CD4-positive, alpha-beta T cell treated with Interleukin-17A for 4 hours (primary cell): ENCODE measurements around the gene NDOR1.
A peak's percentile ranks its signal among the peaks of the same experiment; 100 is the strongest.
"Not testable (repeated sequence)": the region's sequence is repeated elsewhere in the genome, so short reads cannot be mapped to it uniquely, and the experiment has no call there.

Experiments used
- DNase-seq: peaks from one replicate; pipeline ENCODE4 v3.0.0-alpha.2; 2020; ENCODE audit warnings: mixed read lengths

NDOR1 gene

GRCh38 chr9:137233143-137233980 is 27.9 kb downstream of the NDOR1 start:
- DNase-seq: no peak

DNA sequence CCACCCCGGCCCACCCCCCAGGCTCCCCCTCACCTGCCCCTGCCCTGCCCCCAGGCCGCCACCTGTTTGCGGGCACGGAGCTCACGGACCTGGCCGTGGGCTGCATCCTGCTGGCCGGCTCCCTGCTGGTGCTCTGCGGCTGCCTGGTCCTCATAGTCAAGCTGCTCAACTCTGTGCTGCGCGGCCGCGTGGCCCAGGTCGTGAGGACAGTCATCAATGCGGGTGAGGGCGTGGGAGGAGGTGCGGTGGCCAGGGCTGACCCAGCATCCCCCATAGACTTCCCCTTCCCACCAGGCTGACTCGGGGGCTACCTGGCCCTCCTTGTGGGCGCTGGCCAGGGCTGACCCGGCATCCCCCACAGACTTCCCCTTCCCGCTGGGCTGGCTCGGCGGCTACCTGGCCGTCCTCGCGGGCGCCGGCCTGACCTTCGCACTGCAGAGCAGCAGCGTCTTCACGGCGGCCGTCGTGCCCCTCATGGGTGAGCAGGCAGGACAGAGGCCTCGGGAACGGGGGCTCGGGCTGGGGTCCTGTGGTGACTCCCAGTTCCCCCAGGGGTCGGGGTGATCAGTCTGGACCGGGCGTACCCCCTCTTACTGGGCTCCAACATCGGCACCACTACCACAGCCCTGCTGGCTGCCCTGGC is 28.7 kb downstream of the NDOR1 start:
- DNase-seq: no peak

GRCh38 chr9:137234758-137235423 is 29.4 kb downstream of the NDOR1 start:
- no peak for DNase-seq

DNA sequence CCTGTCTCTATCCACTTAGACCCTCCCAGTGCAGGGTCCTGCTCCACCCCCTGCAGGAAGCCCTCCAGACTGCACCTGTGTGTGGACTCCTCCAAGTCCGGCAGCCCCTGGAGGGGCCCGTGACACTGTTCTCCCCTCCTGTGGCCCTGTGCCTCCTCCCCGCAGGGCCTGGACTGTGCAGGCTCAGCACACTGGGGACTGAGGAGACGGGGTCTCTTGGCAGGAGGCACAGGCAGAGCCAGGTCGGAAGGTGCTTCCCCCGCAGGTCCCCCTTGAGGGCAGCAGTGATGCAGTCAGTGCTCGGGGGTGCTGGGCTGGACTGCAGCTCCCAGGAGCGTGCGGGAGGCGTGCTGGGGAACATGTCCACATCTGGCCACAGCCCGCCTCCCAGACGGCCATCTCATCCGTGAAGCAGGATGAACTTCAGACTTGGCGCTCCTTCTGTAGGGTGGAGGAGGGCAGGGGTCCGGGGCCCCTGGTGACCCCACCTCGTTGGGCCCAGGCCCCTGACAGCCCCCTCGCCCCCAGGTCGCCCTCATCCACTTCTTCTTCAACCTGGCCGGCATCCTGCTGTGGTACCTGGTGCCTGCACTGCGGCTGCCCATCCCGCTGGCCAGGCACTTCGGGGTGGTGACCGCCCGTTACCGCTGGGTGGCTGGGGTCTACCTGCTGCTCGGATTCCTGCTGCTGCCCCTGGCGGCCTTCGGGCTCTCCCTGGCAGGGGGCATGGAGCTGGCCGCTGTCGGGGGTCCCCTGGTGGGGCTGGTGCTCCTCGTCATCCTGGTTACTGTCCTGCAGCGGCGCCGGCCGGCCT is 30.1 kb downstream of the NDOR1 start:
- DNase-seq: no peak

DNA sequence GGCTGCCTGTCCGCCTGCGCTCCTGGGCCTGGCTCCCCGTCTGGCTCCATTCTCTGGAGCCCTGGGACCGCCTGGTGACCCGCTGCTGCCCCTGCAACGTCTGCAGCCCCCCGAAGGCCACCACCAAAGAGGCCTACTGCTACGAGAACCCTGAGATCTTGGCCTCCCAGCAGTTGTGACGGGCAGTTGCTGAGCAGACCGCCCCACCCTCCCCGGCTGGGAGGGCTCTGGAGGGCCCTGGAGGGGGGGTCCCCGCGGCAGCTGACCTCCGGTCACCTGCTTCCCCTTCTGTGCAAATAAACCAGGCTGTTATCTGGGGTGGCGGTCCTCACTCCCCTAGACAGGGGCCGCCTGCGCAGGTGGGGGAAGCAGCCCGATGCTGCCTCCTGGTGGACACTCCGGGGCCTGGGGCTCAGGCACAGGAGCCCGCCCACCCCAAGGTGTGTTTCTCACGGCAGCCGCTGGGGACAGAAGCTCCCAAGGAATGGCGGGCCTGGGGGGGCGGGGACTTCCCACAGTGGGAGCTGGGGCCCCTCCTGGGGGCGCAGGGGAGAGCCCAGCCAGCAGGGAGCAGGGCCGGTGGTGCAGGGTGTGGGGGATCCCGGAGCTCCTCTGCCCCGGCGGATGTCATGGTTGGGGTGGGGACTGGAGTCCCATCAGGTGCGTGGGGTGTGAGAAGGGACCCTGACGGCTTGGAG is 30.9 kb downstream of the NDOR1 start:
- DNase-seq: peak; percentile 95

- DNase-seq: no peak
These were observed 31.5 kb downstream of the NDOR1 start for GRCh38 chr9:137236936-137237421.

DNA sequence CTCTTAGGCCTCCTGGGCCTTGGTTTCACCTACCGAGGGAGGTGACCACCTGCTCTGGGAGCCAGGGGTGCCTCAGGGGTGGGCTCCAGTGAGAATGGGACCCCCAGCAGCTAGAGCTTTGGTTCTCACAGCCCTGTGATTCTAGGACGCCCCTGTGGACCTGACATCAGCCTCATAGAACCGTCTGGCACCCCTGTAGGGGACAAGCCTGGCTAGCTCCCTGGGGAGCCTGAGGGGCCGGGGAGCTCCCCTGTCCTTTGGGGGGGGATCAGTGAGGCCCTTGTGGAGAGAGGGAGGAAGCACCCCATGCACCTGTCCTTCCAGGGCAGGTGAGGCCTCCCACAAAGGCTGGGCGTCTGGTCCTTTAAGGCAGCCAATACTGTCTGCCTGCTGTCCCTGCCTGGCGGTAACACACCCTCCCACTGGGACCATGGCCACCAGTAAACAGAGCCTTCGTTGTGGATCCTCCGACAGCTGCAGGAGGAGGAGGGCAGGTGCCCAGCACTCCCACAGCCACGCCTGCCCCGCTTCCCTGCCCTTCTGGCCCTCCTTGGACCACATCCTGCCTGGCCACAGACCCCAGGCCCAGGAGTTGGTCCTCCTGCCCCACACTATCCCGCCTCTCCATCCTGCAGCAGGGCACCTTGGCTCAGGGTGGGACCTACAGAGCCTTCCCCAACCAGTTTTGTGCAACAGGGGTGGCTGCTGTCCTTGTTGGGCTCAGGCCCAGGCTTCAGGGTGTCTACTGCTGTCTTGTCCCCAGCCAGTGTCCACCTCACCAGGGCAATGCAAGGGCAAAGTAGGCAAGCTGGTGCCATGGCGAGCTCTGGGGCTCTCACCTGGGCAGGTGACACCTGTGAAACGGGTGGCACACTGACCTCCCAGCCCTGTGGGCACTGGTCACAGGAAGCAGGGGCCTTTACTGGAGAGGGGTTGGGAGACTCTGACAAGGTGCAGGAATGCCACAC is 32.5 kb downstream of the NDOR1 start:
- no peak for DNase-seq

DNA sequence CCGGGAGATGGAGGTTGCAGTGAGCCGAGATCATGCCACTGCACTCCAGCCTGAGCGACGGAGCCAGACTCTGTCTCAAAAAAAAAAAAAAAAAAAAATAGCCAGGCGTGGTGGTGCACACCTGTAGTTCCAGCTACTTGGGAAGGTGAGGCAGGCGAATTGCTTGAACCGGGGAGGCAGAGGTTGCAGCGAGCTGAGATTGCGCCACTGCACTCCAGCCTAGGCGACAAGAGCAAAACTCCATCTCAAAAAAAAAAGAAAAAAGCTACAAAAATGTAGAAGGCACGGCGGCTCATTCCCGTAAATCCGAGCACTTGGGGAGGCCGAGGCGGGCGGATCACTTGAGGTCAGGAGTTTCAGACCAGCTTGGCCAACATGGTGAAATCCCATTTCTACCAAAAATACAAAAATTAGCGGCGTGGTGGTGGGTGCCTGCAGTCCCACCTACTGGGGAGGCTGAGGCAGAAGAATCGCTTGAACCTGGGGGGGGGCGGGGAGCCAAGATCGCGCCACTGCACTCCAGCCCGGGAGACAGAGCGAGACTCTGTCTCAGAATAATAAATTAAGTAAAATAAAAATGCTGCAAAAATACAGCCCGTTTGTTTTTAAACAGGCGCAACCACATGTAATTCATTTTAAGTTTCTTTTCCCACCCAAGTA is 34.2 kb downstream of the NDOR1 start:
- DNase-seq: not testable (repeated sequence)

GRCh38 chr9:137240318-137240840 is 34.9 kb downstream of the NDOR1 start:
- DNase-seq: peak; percentile 73

DNA sequence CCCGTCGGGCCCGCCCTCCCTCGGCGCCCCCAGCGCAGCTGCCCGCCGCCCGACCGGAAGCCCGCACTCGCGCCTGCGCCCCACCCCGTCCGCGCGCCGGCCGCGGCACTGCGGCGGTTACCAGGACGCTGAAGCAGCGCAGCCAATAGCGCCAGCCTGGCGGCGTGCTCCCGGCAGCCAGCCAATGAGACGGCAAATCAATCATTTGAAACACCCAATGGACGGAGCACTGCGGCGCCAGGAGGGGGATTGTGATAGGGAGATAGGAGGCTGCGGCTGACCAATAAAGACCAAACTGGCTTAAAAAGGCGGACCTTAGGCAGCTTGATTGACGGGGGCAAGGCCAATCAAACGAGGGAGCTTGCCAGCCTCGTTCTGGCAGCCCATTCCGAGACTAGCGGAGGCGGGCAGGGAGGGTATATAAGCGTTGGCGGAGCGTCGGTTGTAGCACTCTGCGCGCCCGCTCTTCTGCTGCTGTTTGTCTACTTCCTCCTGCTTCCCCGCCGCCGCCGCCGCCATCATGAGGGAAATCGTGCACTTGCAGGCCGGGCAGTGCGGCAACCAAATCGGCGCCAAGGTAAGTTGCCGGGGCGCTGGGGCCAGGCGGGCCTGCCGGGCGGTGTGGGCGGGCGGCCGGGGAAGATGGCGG is 35.5 kb downstream of the NDOR1 start, which contains the start of gene TUBB4B:
Gene TUBB4B (plus strand): TSS at position 447 of the 649 bp plus-strand sequence. CDS start 74 bp downstream, at position 521.
- peak; percentile 97 for DNase-seq

DNA sequence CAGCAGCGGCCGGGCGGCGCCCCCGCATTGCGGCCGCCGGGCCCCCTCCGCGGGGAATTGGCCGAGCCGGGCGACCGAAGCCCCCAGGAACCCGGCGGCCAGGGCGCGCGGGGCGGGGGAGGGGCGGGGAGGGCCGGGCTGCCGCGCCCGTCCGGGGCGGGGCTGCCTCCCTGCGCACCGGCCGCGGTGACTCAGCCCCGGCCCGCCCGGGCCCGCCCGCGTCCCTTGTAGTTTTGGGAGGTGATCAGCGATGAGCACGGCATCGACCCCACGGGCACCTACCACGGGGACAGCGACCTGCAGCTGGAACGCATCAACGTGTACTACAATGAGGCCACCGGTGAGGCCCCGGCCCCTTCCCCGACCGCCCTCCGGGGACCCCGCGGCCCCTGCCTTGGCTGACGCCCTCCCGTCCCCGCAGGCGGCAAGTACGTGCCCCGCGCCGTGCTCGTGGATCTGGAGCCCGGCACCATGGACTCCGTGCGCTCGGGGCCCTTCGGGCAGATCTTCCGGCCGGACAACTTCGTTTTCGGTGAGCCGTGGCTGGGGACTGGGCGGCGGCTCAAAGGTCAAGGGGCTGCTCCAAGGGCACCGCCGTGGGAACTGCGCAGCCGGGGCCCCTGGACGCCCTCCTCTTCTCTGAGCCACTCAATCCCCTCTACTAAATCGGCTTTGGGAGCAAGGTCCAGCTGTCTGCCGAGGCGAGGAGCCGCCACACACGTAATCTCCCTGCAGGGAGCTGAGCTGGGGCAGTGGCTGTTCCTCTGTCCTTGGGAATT is 36.2 kb downstream of the NDOR1 start:
- peak; percentile 85 for DNase-seq

GRCh38 chr9:137242269-137243203 is 37.0 kb downstream of the NDOR1 start:
- no peak for DNase-seq

DNA sequence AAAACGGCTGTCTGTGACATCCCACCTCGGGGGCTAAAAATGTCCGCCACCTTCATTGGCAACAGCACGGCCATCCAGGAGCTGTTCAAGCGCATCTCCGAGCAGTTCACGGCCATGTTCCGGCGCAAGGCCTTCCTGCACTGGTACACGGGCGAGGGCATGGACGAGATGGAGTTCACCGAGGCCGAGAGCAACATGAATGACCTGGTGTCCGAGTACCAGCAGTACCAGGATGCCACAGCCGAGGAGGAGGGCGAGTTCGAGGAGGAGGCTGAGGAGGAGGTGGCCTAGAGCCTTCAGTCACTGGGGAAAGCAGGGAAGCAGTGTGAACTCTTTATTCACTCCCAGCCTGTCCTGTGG is 37.7 kb downstream of the NDOR1 start:
- DNase-seq: not testable (repeated sequence)

- DNase-seq: no peak
These were observed 38.4 kb downstream of the NDOR1 start for GRCh38 chr9:137243626-137244485.

DNA sequence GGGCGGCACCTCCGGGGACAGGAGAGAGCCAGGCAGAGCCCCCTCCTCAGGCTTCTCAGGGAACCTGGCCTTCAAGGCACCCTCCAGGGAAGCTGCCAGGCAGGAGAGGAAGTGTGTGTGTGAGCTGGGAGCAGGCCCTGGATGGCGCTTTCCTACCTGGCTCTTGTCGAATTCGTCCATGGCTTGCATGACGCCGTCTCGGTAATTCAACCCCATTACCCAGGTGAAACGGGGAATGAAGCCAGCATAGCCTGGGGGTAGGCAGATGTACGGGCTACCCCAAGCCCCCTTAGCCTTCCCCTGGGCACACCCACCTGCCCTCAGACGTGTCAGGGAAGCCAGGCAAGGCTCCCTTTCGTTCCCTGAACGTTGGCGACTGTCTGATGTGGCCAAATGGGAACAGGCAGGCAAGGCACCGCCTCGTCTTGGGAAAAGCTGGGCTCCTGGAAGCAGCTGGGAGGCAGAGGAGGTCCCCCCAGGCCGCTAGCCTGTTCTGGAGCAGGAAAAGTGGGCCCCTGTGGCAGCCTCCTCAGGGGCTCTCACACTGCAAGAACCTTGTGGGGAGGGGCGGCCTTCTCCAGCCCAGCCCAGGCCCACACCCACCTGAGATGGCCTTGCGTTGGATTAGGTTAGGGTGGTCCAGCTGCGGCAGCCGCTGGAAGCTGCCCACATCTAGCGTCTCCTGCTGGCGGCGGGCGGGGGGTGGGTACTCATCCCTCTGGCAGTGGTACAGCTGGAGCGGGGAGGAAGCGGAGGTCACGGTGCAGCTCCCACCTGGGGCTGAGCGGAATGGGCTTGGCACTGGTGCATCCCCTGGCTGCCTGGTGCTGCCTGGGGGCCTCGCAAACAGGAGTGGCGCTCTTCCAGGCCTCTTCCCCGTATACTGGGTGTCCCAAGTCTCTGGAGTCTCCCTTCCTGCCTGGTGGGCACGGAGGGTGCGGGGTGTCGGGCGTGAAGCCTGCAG is 39.3 kb downstream of the NDOR1 start:
- DNase-seq: no peak
